GM12891 (cell line): ENCODE results near the gene ABTB2.
A peak's percentile ranks its signal among the peaks of the same experiment; 100 is the strongest.

ENCODE experiments used
- DNase-seq: peaks from one replicate; pipeline ENCODE4 v3.0.0; 2011; ENCODE audit warnings: low spot score; ENCODE audit not compliant: insufficient read length
- FAIRE-seq: peaks from 2 replicates; lab custom pipeline; 2011; peaks lifted over from hg19 to GRCh38; lab: Jason Lieb, UNC
- PAX5 ChIP-seq: IDR thresholded peaks from 2 replicates; pipeline ENCODE4 v1.6.1; 2011; ENCODE audit warnings: low read length, moderate library complexity, mild to moderate bottlenecking; ENCODE audit not compliant: insufficient read depth, severe bottlenecking
- POLR2A ChIP-seq: IDR thresholded peaks from 2 replicates; pipeline ENCODE4 v1.6.1; 2011; ENCODE audit warnings: low read depth, low read length, control low read depth
- POLR2AphosphoS5 ChIP-seq: IDR thresholded peaks from 2 replicates; pipeline ENCODE4 v1.6.1; 2011; ENCODE audit warnings: low read depth, low read length, control low read depth
- POU2F2 ChIP-seq: IDR thresholded peaks from 2 replicates; pipeline ENCODE4 v1.6.1; 2011; ENCODE audit warnings: low read depth, mild to moderate bottlenecking, control low read depth, low read length, moderate library complexity
- SPI1 ChIP-seq: IDR thresholded peaks from 2 replicates; pipeline ENCODE4 v1.6.1; 2011; ENCODE audit warnings: low read depth, low read length, control low read depth
- TAF1 ChIP-seq: IDR thresholded peaks from 2 replicates; pipeline ENCODE4 v1.6.1; 2011; ENCODE audit warnings: low read depth, low read length, control low read depth

ABTB2 gene

DNA sequence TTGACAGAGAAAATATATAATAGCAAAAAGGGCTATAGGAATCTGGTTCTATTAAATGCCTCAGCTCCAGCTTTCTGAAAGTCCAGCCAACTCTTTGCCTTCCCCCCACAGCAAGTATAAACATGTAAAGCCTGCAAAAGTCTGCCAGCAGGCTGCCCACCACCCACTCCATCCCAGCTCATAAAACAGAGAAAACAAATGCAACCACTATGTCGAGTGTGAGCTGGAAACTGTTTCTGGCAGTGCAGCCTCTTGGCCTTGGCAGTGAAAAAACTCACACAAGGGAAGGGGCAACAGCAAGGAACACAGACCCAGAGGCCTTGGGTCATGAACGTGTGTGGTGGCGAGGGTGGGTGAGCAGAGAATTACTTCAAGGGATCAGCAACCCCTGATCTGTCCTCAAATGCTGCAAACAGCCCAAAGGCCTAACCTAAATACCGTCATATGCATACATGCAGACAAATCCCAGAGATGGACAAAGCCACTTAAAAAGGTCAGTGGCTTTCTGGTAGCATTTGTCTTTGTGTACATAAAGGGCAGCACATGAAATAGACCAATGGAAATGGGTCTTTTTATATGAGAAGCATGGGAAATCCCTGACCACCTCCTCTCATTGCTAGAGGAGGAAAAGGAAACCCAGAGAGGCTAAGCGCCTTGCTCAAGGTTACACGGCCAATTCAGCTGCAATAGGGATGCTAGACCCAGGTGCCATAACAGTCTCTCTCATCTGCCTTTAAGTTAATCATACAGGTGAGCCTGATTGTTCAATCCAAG, 177.6 kb downstream of the ABTB2 start:
- TF ChIP-seq SPI1 (no peak), POLR2AphosphoS5 (no peak), POU2F2 (no peak), PAX5 (no peak), TAF1 (no peak), POLR2A (no peak)
- DNase-seq (no peak), FAIRE-seq (no peak)

DNA sequence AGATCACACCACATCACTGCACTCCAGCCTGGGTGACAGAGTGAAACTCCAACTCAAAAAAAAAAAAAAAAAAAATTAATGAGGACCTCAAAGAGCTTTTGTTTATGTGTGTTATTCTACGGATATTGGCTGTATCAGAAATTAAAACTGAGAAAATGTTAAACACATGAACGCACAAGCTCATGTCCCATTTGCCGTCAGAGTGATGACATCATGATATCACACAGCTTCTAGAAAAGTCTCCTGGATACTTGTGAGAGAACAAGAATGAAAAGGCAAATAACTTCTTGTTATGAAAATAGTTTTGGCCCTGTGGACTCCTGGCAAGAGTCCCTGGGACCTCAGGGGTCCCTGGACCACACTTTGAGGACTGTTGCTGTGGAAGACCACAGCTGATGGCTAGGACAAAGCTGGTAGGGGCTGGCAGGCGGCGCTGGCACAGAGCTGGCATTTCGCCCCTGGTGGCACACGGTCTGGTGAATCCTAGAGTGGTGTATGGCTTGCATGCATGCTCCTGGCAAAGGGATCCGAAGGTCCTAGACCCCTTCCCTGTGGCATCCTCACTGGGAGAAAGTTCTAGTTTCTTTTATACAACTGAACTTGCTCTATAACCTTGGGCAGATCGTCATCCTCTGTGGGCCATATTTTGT, 178.7 kb downstream of the ABTB2 start:
- FAIRE-seq (no peak), DNase-seq (no peak)
- no peak for TF ChIP-seq PAX5
- no peak for TF ChIP-seq POLR2AphosphoS5
- TF ChIP-seq TAF1, result no peak
- no peak for TF ChIP-seq POLR2A
- no peak for TF ChIP-seq SPI1
- TF ChIP-seq POU2F2, result no peak

DNA sequence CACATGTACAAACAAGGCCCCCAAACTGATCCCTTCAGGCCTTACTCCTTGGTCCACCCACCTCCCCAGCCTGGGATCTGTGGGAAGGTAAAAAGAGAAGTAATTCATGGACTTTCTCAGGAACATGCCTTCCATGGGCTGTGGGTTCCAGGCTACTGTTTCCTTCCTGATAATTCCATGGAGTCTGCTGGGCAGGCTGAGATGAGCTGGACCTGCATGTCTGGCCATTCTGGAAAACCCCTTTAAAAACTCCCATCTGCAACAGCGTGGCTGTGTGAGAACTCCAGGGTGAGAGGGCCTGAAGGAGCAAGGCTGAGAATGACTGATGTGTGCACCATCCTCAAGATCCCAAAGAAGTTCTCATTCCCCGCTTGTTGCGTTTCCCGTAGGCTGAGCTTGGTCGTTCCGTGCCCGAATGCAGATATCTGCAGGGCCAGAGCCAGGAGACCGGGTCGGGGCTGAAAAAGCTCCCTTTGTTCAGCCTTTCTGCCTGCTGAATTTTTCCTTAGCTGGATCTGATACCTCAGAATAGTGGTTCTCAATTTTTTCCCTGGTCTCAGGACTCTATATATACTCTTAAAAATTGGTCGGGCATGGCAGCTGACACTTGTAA, 179.5 kb downstream of the ABTB2 start:
- DNase-seq, result no peak
- FAIRE-seq, result no peak
- TF ChIP-seq PAX5 (no peak), POU2F2 (no peak), POLR2A (no peak), POLR2AphosphoS5 (no peak), SPI1 (no peak), TAF1 (no peak)

DNA sequence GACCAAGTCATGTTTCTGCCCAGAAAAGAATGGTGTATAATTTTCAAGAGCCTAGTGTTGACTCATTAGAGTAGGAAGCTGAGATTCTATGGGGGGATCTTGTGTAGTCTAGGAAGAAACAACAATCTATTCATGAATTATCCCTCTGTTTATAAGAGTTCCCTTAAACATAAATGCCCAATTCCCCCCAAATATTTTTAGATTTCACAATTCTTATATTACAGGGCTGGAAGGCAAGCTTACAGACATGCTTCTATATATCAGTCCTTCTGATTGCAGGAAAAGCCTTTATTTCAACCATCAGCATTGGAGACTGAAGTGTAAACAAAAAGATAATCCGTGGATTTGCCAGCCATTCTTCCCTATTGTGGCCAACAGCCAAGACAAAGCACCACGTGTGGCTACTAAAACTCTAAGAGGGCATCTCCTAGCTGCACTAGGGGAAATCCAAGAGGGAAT, 181.0 kb downstream of the ABTB2 start:
- no peak for FAIRE-seq
- no peak for DNase-seq
- TF ChIP-seq POLR2AphosphoS5 (no peak), TAF1 (no peak), PAX5 (no peak), POU2F2 (no peak), POLR2A (no peak), SPI1 (no peak)

DNA sequence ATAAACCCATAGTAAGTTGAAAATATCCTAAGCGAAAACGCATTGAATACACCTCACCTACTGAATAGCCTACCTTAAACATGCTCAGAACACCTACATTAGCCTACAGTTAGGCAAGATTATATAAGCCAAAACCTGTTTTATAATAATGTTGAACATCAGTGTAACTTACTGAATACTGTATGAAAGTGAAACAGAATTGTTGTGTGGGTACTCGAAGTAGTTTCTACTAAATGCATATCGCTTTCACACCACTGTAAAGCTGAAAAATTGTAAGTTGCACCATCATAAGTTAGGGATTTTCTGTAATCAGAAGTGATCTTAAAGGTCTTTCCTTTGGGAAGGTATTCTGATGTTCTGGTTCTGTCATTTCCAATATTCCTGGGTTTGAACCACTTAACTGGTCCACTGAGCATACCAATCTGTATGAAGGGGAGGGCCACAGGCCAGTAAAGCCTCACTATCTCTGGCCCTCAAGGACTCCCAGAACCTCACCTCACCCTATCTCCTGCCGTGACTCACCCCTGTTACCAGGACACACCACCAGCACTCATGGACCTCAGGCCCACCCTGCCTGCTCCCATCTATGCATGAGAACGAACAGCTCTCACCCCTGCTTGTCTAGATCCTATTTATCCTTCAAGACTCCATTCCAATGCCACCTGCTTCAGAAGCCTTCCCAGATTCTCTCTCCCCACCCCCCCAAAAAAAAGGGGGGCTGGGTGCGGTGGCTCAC, 182.4 kb downstream of the ABTB2 start:
- DNase-seq, result no peak
- no peak for FAIRE-seq
- TF ChIP-seq SPI1 (no peak), PAX5 (no peak), POLR2AphosphoS5 (no peak), POU2F2 (no peak), POLR2A (no peak), TAF1 (no peak)

DNA sequence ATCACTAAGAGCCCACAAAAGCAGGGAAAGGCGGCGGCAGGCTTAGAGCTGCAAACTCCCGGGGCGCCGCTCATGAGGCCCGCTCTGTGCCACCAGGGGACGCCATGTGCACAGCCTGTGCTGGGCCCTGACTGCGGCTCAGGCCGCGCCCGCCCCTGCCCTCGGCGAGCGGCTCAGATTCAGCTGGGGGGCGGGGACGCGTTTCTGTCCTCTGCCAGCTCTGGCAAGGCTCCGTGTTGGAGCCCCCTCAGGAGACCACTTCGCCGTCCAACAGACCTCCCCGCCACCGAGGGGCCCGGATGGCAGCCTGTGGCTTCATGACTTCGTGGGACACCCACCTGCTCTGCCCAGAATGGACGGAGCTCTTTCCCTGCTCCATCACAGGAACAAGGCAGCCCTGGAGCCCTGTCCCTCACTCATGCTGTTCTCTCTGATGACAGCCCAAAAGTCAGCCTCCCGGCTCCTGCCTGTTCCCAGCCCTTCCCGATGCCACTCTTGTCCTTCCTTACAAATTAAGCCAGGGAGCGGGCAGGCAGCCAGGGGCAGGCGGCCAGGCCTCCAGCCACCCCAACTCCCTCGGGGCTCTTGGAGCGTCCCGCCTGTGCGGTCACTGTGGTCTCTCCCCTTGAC, 183.3 kb downstream of the ABTB2 start:
- TF ChIP-seq POU2F2, result peak; percentile 44; the same call in 1 of the 2 replicates
- TF ChIP-seq TAF1, result no peak
- FAIRE-seq (peak; percentile 71), DNase-seq (peak; percentile 93)

DNA sequence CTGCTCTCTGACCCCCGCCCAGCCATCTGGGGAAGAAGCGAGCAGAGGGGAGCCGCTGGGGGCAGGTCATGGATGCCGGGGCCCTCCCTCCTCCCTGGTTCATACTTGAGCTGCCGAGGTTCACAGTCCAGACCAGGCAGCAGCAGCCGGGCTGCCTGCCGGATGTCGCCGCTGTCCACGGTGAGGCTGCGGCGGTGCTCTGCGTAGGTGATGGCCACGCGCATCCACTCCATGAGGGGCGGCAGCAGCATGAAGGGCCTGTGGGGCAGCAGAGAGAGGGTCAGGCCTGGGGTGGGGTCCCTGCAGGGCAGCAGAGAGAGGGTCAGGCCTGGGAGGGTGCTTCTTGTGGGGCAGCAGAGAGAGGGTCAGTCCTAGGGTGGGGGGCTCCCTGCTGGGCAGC, 184.8 kb downstream of the ABTB2 start:
- no peak for FAIRE-seq
- no peak for DNase-seq
- TF ChIP-seq TAF1 (no peak), POLR2A (no peak), POU2F2 (no peak), POLR2AphosphoS5 (no peak), SPI1 (no peak), PAX5 (no peak)

DNA sequence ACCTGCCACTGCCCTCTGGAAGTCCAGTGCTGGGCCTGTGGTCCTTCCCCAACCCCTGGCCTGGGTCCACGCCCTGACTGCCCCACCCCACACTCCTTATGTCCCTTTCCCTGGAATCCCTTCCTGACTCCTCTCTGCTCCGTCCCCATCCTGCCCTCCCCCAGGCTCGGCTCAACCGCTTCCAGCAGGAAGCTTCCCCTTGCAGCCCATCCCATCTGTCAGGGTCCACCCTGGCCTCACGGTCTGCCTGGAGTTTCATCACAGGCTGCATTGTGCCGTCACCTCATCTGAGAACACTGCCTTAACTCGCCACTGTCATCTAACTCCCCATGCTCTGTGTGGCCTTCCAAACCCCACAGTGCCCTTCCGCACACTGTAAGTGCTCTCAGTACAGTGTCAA, 188.1 kb downstream of the ABTB2 start:
- FAIRE-seq (no peak), DNase-seq (no peak)
- no peak for TF ChIP-seq TAF1
- no peak for TF ChIP-seq POU2F2
- TF ChIP-seq POLR2AphosphoS5, result no peak
- no peak for TF ChIP-seq SPI1
- no peak for TF ChIP-seq POLR2A
- TF ChIP-seq PAX5, result no peak
